DOHH2 (cell line): ENCODE measurements around the gene SLC34A3.

ENCODE experiments used
- H3F3A ChIP-seq: fragments of 200-600 bp; sonication (generic), shearing (Covaris generic); 2 replicates; pipeline ENCODE4 v1.6.0; 2016; ENCODE audit warnings: antibody characterized with exemption, mild to moderate bottlenecking; ENCODE audit not compliant: control insufficient read depth, insufficient read depth
- H3K27ac ChIP-seq: fragments of 200-600 bp; sonication (generic); 2 replicates; pipeline ENCODE4 v1.5.1; 2014; ENCODE audit warnings: low read depth, mild to moderate bottlenecking, low read length, moderate library complexity
- H3K27me3 ChIP-seq: fragments of 200-600 bp; sonication (generic); 2 replicates; pipeline ENCODE4 v1.6.1; 2014; ENCODE audit warnings: mild to moderate bottlenecking, low read length, mixed read lengths; ENCODE audit not compliant: control insufficient read depth
- H3K36me3 ChIP-seq: fragments of 200-600 bp; sonication (generic); 2 replicates; pipeline ENCODE4 v1.6.1; 2014; ENCODE audit warnings: mild to moderate bottlenecking, low read length, moderate library complexity, mixed read lengths; ENCODE audit not compliant: control insufficient read depth
- H3K4me1 ChIP-seq: fragments of 200-600 bp; sonication (generic); 2 replicates; pipeline ENCODE4 v1.6.1; 2014; ENCODE audit warnings: mild to moderate bottlenecking, low read length, mixed read lengths; ENCODE audit not compliant: control insufficient read depth
- H3K4me2 ChIP-seq: fragments of 200-600 bp; sonication (generic); 2 replicates; pipeline ENCODE4 v1.6.0; 2014; ENCODE audit warnings: mild to moderate bottlenecking, low read length, moderate library complexity
- H3K4me3 ChIP-seq: fragments of 200-600 bp; sonication (generic); 2 replicates; pipeline ENCODE4 v1.5.1; 2014; ENCODE audit warnings: mild to moderate bottlenecking, low read length, mixed read lengths
- H3K79me2 ChIP-seq: fragments of 200-600 bp; sonication (generic); 2 replicates; pipeline ENCODE4 v1.6.1; 2014; ENCODE audit warnings: mild to moderate bottlenecking, low read length, mixed read lengths; ENCODE audit not compliant: control insufficient read depth
- H3K9me2 ChIP-seq: fragments of 200-600 bp; sonication (generic); replicated peaks from 2 replicates; pipeline ENCODE4 v1.6.1; 2014; ENCODE audit warnings: mild to moderate bottlenecking, low read length, mixed read lengths; ENCODE audit not compliant: control insufficient read depth
- H3K9me3 ChIP-seq: fragments of 200-600 bp; sonication (generic); 2 replicates; pipeline ENCODE4 v1.6.1; 2014; ENCODE audit warnings: antibody characterized with exemption, low read length, mixed read lengths; ENCODE audit not compliant: control insufficient read depth, insufficient read depth
- H4K20me1 ChIP-seq: fragments of 200-600 bp; sonication (generic); 2 replicates; pipeline ENCODE4 v1.6.0; 2014; ENCODE audit warnings: low read depth, mild to moderate bottlenecking, antibody characterized with exemption, low read length, moderate library complexity; ENCODE audit not compliant: control insufficient read depth, insufficient read depth
- EZH2phosphoT487 ChIP-seq: fragments of 200-600 bp; sonication (generic); IDR thresholded peaks from 2 replicates; pipeline ENCODE4 v1.6.1; 2017; ENCODE audit warnings: borderline replicate concordance, mild to moderate bottlenecking, antibody characterized with exemption, low read length, moderate library complexity, mixed read lengths
- TF ChIP-seq, protein P1 (sequence below): fragments of 200-600 bp; sonication (generic); IDR thresholded peaks from one replicate; pipeline ENCODE4 v1.5.1; 2014; ENCODE audit warnings: antibody characterized with exemption, mild to moderate bottlenecking, low read depth, low read length; ENCODE audit not compliant: poor library complexity, severe bottlenecking

SLC34A3 gene

DNA sequence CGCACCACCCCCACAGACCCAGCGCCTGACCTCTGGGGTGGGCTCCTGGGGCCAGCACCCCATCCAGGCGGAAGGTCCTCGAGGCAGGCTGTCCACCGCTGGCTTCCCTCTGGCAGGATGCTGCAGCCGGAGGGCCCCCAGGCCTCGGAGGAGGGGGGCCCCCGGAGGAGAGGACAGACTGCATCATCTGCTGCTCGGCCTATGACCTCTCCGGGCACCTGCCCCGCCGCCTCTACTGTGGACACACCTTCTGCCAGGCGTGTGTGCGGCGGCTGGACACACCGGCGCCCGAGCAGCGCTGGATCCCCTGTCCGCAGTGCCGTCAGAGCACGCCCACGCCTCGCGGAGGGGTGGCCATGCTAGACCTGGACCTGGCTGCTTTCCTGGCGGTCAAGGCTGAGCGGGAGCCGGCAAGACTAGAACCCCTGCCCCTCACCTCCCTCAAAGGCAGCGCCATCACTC lies 2.2 kb upstream of the SLC34A3 start:
- TF ChIP-seq, protein P1, sequence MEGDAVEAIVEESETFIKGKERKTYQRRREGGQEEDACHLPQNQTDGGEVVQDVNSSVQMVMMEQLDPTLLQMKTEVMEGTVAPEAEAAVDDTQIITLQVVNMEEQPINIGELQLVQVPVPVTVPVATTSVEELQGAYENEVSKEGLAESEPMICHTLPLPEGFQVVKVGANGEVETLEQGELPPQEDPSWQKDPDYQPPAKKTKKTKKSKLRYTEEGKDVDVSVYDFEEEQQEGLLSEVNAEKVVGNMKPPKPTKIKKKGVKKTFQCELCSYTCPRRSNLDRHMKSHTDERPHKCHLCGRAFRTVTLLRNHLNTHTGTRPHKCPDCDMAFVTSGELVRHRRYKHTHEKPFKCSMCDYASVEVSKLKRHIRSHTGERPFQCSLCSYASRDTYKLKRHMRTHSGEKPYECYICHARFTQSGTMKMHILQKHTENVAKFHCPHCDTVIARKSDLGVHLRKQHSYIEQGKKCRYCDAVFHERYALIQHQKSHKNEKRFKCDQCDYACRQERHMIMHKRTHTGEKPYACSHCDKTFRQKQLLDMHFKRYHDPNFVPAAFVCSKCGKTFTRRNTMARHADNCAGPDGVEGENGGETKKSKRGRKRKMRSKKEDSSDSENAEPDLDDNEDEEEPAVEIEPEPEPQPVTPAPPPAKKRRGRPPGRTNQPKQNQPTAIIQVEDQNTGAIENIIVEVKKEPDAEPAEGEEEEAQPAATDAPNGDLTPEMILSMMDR, result no peak
- no peak for TF ChIP-seq EZH2phosphoT487
- no peak overlapping the region for H3K4me2 ChIP-seq

GRCh38 chr9:137228968-137229896 lies 1.5 kb upstream of the SLC34A3 start:
- Histone ChIP-seq H3K9me3 (no peaks in the 10 kb centered on the region), H3K27me3 (peaks cover 13% of the 10 kb centered on the region), H3K9me2 (no peaks in the 10 kb centered on the region), H3K79me2 (no peaks in the 10 kb centered on the region), H4K20me1 (no peaks in the 10 kb centered on the region), H3K27ac (no peak overlapping the region), H3K4me3 (no peak overlapping the region), H3K4me1 (peaks cover 23% of the 10 kb centered on the region), H3F3A (peaks cover 2% of the 10 kb centered on the region), H3K36me3 (no peaks in the 10 kb centered on the region), H3K4me2 (no peak overlapping the region)
- TF ChIP-seq, protein P1, result no peak
- TF ChIP-seq EZH2phosphoT487, result no peak

More for the DNA sequence above, 2.2 kb upstream of the SLC34A3 start:
- peaks cover 25% of the 10 kb centered on the region for H3K4me1 ChIP-seq
- H3K9me2 ChIP-seq, result no peaks in the 10 kb centered on the region
- H4K20me1 ChIP-seq, result no peaks in the 10 kb centered on the region
- H3K27me3 ChIP-seq, result peaks cover 13% of the 10 kb centered on the region
- H3K27ac ChIP-seq, result no peak overlapping the region
- no peak overlapping the region for H3K4me3 ChIP-seq
- H3K9me3 ChIP-seq, result no peaks in the 10 kb centered on the region
- H3K79me2 ChIP-seq, result peaks cover 5% of the 10 kb centered on the region
- no peaks in the 10 kb centered on the region for H3K36me3 ChIP-seq
- peaks cover 6% of the 10 kb centered on the region for H3F3A ChIP-seq

- no peak overlapping the region for H3K27ac ChIP-seq
Observed at GRCh38 chr9:137229903-137230704, 597 bp upstream of the SLC34A3 start.

More at GRCh38 chr9:137229903-137230704, 597 bp upstream of the SLC34A3 start:
- Histone ChIP-seq H3K9me2 (no peaks in the 10 kb centered on the region), H3K36me3 (no peaks in the 10 kb centered on the region), H3K27me3 (peaks cover 13% of the 10 kb centered on the region), H3K4me3 (no peak overlapping the region), H3K79me2 (no peaks in the 10 kb centered on the region), H3K4me1 (peaks cover 23% of the 10 kb centered on the region), H4K20me1 (no peaks in the 10 kb centered on the region), H3K9me3 (no peaks in the 10 kb centered on the region), H3F3A (no peaks in the 10 kb centered on the region), H3K4me2 (no peak overlapping the region)
- TF ChIP-seq, protein P1, result no peak
- no peak for TF ChIP-seq EZH2phosphoT487
